Hematopoietic multipotent progenitor cell (in vitro differentiated cells): ENCODE results near the gene PODXL2. TPM values are rescaled to one million over a fixed set of nuclear protein-coding genes. Genes with fewer than 3 reads are reported as not detected.

Experiments used
- DNase-seq, 3 donors: peaks; one replicate each; pipeline ENCODE4 v3.0.0-alpha.2; 2011 to 2015; ENCODE audit warnings: low read depth in 2 of 3, low spot score in 2 of 3
- small RNA-seq: library from RNA; depleted of rRNA; stranded (forward); fragments of <200 nt; gene quantifications from one replicate; pipeline ENCODE3, GENCODE V24; 2012
- total RNA-seq: library from RNA; depleted of rRNA; stranded (reverse); fragments of >200 nt; gene quantifications from one replicate; pipeline ENCODE4 v1.2.3, GENCODE V29; 2012

The PODXL2 gene
- total RNA-seq, 1 donor: 12.4 TPM

GRCh38 chr3:127718916-127719290, 89.9 kb downstream of the PODXL2 start:
- DNase-seq: no peak

- DNase-seq: no peak
These were observed 90.4 kb downstream of the PODXL2 start for GRCh38 chr3:127719369-127719768.

GRCh38 chr3:127720161-127720823, 91.3 kb downstream of the PODXL2 start:
- no peak for DNase-seq

GRCh38 chr3:127720985-127721935, 92.3 kb downstream of the PODXL2 start:
- no peak for DNase-seq

GRCh38 chr3:127722091-127722784, 93.3 kb downstream of the PODXL2 start:
- DNase-seq: no peak

Small RNA genes within 50 kb of the gene (small RNA-seq; reads per million reads assigned to genes)
- 0.61 reads per million for gene MIR7976

Other genes with a start within 250 kb of the PODXL2 start
- 54.1 TPM for gene TPRA1, start 38.5 kb upstream of the PODXL2 start, total RNA-seq
- 212 TPM for gene MCM2, start 30.8 kb upstream of the PODXL2 start, total RNA-seq
- 42.5 TPM for gene ABTB1, start 43.8 kb downstream of the PODXL2 start, total RNA-seq
- 52.2 TPM for gene MGLL, start 193.3 kb downstream of the PODXL2 start, total RNA-seq